ENCODE results near the gene MRPS7.
"Not testable (repeated sequence)": the region's sequence is repeated elsewhere in the genome, so short reads cannot be mapped to it uniquely, and the experiment has no call there.

Gene MRPS7

GRCh38 chr17:75244133-75244866, 17.4 kb upstream of the MRPS7 start:
- DNase-seq = peak; percentile 58

GRCh38 chr17:75245011-75245410, 16.7 kb upstream of the MRPS7 start:
- DNase-seq = no peak

- DNase-seq = no peak
These were observed 15.3 kb upstream of the MRPS7 start for GRCh38 chr17:75246404-75246803.

- DNase-seq = no peak
These were observed 12.1 kb upstream of the MRPS7 start for GRCh38 chr17:75249564-75249963.

GRCh38 chr17:75250009-75250471, 11.6 kb upstream of the MRPS7 start:
- DNase-seq = no peak

- no peak for DNase-seq
These were observed 9.5 kb upstream of the MRPS7 start for GRCh38 chr17:75252039-75252816.

GRCh38 chr17:75255954-75256698, 5.6 kb upstream of the MRPS7 start:
- DNase-seq = not testable (repeated sequence)

- DNase-seq = not testable (repeated sequence)
These were observed 4.5 kb upstream of the MRPS7 start for GRCh38 chr17:75257228-75257627.

GRCh38 chr17:75260641-75261335, 891 bp upstream of the MRPS7 start:
- no peak for DNase-seq

- DNase-seq = no peak
These were observed 480 bp downstream of the MRPS7 start for GRCh38 chr17:75262112-75262606.

- peak; percentile 52 for DNase-seq
These were observed 1.4 kb downstream of the MRPS7 start for GRCh38 chr17:75263055-75263454.

GRCh38 chr17:75265614-75266315, 4.1 kb downstream of the MRPS7 start:
- peak; percentile 49 for DNase-seq

GRCh38 chr17:75266316-75267152, 4.9 kb downstream of the MRPS7 start:
- no peak for DNase-seq

GRCh38 chr17:75267153-75267410, 5.4 kb downstream of the MRPS7 start:
- peak; percentile 19 for DNase-seq

- peak; percentile 11 for DNase-seq
These were observed 5.9 kb downstream of the MRPS7 start for GRCh38 chr17:75267411-75268232.

GRCh38 chr17:75269844-75270217, 8.2 kb downstream of the MRPS7 start:
- no peak for DNase-seq

GRCh38 chr17:75270218-75270965, 8.7 kb downstream of the MRPS7 start:
- DNase-seq = peak; percentile 92

- DNase-seq = no peak
These were observed 9.2 kb downstream of the MRPS7 start, which contains the start of gene MIF4GD for GRCh38 chr17:75270966-75271232. Gene MIF4GD (minus strand): TSS chr17:75271231. CDS start chr17:75270195, 1,036 bp downstream.

- peak; percentile 92 for DNase-seq
These were observed 9.7 kb downstream of the MRPS7 start for GRCh38 chr17:75271233-75271954.
